Esophagus muscularis mucosa (tissue), 4 donors: Measurements from ENCODE around the gene PRKCH. TPM values are rescaled to one million over a fixed set of nuclear protein-coding genes. Genes with fewer than 3 reads are reported as not detected.
A peak's percentile ranks its signal among the peaks of the same experiment; 100 is the strongest.

ENCODE experiments used
- DNase-seq: peaks from one replicate; pipeline ENCODE4 v3.0.0-alpha.2; 2017; ENCODE audit errors: extremely low spot score
- H3K27ac ChIP-seq, 4 donors: fragments of 200-600 bp; sonication (generic); replicated peaks in 1 of 4; 1 replicate in 3 of 4; 2 replicates in 1 of 4; pipeline ENCODE4 v1.5.1; 2016 to 2019; ENCODE audit warnings: mild to moderate bottlenecking in 1 of 4
- H3K27me3 ChIP-seq, 4 donors: fragments of 200-600 bp; sonication (generic); one replicate each; pipeline versions ENCODE4 v1.5.1 to v1.6.0; 2016 to 2019
- H3K36me3 ChIP-seq, 4 donors: fragments of 200-600 bp; sonication (generic); one replicate each; pipeline ENCODE4 v1.5.1; 2016 to 2019
- H3K4me1 ChIP-seq, 4 donors: fragments of 200-600 bp; sonication (generic); one replicate each; pipeline ENCODE4 v1.5.1; 2016 to 2019
- H3K4me3 ChIP-seq, 4 donors: fragments of 200-600 bp; sonication (generic); 1 replicate in 2 of 4; 2 replicates in 2 of 4; pipeline ENCODE4 v1.5.1; 2016 to 2019; ENCODE audit warnings: mild to moderate bottlenecking in 4 of 4, moderate library complexity in 1 of 4
- H3K9me3 ChIP-seq, 4 donors: fragments of 200-600 bp; sonication (generic); 1 replicate in 3 of 4; 2 replicates in 1 of 4; pipeline ENCODE4 v1.5.1; 2016 to 2019
- EP300 ChIP-seq: sonication (generic); formaldehyde crosslinking; IDR thresholded peaks from one replicate; pipeline ENCODE4 v1.6.1; 2017; ENCODE audit warnings: antibody characterized with exemption
- POLR2A ChIP-seq: fragments of 450-650 bp; IDR thresholded peaks from one replicate; pipeline ENCODE4 v1.6.1; 2017; ENCODE audit warnings: antibody characterized with exemption, moderate library complexity, mild to moderate bottlenecking, low read depth
- POLR2AphosphoS5 ChIP-seq, 2 donors: sonication (generic); formaldehyde crosslinking; IDR thresholded peaks; one replicate each; pipeline ENCODE4 v1.6.1; 2017; ENCODE audit warnings: antibody characterized with exemption in 2 of 2
- whole genome bisulfite sequencing: methylation state at CpG from one replicate; pipeline ENCODE4 v1.1.5; 2018; 5-methylcytosine and 5-hydroxymethylcytosine counted together
- intact Hi-C: fragments of 100-400 bp; cut with DNase I; formaldehyde crosslinking; loops from one replicate; pipeline ENCODE4 v1.15.1; 2023
- total RNA-seq, 4 donors: library from RNA; depleted of rRNA; stranded (reverse); fragments of >200 nt; gene quantifications; one replicate each; pipeline versions ENCODE4 v1.1.0 to v1.2.1, GENCODE V29; 2016
- TF ChIP-seq, protein P1 (sequence below), 3 experiments: fragments of 200-600 bp in 2 of 3; fragments of 450-650 bp in 1 of 3; sonication (generic) in 2 of 3; IDR thresholded peaks; one replicate each; pipeline ENCODE4 v1.5.1; 2017 to 2019; ENCODE audit warnings: antibody characterized with exemption in 3 of 3, mild to moderate bottlenecking in 2 of 3, moderate library complexity in 1 of 3

Gene PRKCH
- total RNA-seq, 4 donors from 2014 or later: 13.3 to 67.6 (median 32.2) TPM

DNA sequence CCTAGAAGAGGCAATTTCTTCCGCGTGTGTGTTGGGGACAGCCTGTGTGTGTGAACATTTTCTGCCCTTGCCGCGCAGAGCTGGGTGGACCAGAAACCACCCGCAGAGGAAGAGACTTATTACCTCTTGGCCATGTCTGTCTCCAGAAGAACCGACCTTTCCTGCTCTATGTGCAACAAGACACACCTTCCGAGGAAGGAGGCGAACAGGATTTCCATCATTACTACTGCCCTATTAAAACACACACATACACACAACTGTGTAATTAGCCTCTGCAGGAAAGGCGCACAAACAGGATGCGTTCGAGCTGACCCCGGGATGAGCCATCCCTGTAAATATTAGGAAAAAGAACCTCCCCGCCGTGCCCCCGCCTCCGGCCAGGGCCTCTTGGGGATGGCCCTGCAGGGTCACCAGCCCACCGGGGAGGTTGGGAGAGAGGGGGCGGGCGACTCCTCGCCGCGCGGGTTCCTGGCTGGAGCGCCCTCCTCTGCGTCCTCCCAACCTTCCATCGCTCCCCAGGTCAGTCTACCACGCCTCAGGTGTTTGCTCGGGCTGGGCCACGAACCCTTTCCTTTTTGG lies 484 bp upstream of the PRKCH start:
- no peak for DNase-seq
- 32% methylated on average over 27 of the region's 29 CpGs for WGBS
- peak overlapping the region; percentile 62 to 72 (median 64) for H3K4me3 ChIP-seq
- peaks cover 0 to 49% (median 10%) of the 10 kb centered on the region in 4 donors for H3K27me3 ChIP-seq
- TF ChIP-seq EP300: no peak
- TF ChIP-seq, protein P1, sequence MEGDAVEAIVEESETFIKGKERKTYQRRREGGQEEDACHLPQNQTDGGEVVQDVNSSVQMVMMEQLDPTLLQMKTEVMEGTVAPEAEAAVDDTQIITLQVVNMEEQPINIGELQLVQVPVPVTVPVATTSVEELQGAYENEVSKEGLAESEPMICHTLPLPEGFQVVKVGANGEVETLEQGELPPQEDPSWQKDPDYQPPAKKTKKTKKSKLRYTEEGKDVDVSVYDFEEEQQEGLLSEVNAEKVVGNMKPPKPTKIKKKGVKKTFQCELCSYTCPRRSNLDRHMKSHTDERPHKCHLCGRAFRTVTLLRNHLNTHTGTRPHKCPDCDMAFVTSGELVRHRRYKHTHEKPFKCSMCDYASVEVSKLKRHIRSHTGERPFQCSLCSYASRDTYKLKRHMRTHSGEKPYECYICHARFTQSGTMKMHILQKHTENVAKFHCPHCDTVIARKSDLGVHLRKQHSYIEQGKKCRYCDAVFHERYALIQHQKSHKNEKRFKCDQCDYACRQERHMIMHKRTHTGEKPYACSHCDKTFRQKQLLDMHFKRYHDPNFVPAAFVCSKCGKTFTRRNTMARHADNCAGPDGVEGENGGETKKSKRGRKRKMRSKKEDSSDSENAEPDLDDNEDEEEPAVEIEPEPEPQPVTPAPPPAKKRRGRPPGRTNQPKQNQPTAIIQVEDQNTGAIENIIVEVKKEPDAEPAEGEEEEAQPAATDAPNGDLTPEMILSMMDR (IDR thresholded peaks at IDR 0.05): no peak
- TF ChIP-seq POLR2AphosphoS5 (IDR thresholded peaks at IDR 0.05): peak; percentile 35 to 39
- TF ChIP-seq POLR2A: no peak
- peaks cover 0 to 3% (median 0%) of the 10 kb centered on the region in 4 donors for H3K9me3 ChIP-seq
- intact Hi-C loops: no loop called here
- peaks cover 0 to 23% (median 17%) of the 10 kb centered on the region in 4 donors for H3K4me1 ChIP-seq
- peak overlapping the region; percentile 74 to 85 (median 79) for H3K27ac ChIP-seq
- H3K36me3 ChIP-seq: no peaks in the 10 kb centered on the region

DNA sequence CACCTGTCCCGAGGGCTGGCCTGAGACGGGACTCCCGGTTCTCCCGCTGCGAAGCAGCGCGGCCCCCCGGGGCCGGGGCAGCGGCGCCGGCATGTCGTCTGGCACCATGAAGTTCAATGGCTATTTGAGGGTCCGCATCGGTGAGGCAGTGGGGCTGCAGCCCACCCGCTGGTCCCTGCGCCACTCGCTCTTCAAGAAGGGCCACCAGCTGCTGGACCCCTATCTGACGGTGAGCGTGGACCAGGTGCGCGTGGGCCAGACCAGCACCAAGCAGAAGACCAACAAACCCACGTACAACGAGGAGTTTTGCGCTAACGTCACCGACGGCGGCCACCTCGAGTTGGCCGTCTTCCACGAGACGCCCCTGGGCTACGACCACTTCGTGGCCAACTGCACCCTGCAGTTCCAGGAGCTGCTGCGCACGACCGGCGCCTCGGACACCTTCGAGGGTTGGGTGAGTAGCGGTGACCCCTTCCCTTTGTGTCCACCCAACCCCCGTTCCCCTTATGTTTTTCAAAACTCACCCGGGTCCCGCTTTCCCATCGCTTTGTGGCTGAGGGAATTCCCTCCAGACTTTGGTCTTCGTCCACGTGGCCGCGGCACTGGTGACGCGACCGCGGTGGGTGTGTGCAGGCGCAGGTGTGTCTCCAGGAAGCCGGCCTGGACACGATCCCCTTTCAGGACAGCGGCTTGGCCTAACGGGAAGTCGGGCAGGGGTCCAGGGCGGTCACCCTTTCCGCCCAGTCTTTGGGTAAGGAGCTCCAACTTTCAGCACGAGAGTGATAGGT lies 826 bp downstream of the PRKCH start:
- H3K4me1 ChIP-seq: peaks cover 0 to 24% (median 19%) of the 10 kb centered on the region in 4 donors
- peak overlapping the region; percentile 62 to 72 (median 64) for H3K4me3 ChIP-seq
- H3K27ac ChIP-seq: peak overlapping the region; percentile 74 to 85 (median 79)
- 7% methylated on average over 16 of the region's 63 CpGs for WGBS
- no peak for DNase-seq
- intact Hi-C loops: no loop called here
- H3K27me3 ChIP-seq: peaks cover 0 to 49% (median 10%) of the 10 kb centered on the region in 4 donors
- no peaks in the 10 kb centered on the region for H3K36me3 ChIP-seq
- no peak for TF ChIP-seq POLR2A
- TF ChIP-seq, protein P1 (IDR thresholded peaks at IDR 0.05): no peak
- no peak for TF ChIP-seq EP300
- peak; percentile 31 to 57 for TF ChIP-seq POLR2AphosphoS5 (IDR thresholded peaks at IDR 0.05)
- peaks cover 0 to 4% (median 0%) of the 10 kb centered on the region in 4 donors for H3K9me3 ChIP-seq

DNA sequence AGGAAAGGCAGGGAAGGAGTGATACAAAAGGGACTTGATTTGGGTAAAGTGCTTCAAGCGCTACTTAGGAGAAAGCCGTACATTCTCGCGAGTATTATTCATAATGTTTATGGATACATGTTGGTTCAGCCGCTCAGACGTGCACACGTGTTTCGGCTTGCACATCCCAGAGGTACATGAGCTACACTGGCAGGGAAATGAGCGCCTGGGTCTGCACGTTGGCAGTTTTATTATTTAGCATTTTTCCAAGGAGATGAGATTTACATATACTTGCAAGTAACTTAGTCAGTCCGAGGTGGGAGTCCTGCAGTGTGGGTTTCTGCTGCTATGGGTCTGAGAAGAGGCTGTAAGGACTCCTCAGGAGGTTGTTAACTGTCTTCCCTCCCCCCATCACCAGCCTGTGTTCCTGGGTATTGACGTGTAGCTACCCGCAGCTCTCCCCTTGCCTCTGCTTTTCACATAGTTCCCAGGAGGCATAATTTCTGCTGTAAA lies 1.5 kb downstream of the PRKCH start:
- Histone ChIP-seq H3K4me3 (peak overlapping the region; percentile 62 to 72 (median 64)), H3K9me3 (peaks cover 0 to 4% (median 0%) of the 10 kb centered on the region in 4 donors), H3K4me1 (peaks cover 0 to 24% (median 19%) of the 10 kb centered on the region in 4 donors), H3K36me3 (no peaks in the 10 kb centered on the region), H3K27me3 (peaks cover 0 to 49% (median 10%) of the 10 kb centered on the region in 4 donors), H3K27ac (peak overlapping the region; percentile 74 to 85 (median 79))
- WGBS: 21% methylated on average over 13 of the region's 13 CpGs
- TF ChIP-seq, protein P1 (IDR thresholded peaks at IDR 0.05): no peak
- TF ChIP-seq POLR2A (no peak), EP300 (no peak), POLR2AphosphoS5 (IDR thresholded peaks at IDR 0.05) (no peak)
- intact Hi-C loops: no loop called here
- DNase-seq: no peak

DNA sequence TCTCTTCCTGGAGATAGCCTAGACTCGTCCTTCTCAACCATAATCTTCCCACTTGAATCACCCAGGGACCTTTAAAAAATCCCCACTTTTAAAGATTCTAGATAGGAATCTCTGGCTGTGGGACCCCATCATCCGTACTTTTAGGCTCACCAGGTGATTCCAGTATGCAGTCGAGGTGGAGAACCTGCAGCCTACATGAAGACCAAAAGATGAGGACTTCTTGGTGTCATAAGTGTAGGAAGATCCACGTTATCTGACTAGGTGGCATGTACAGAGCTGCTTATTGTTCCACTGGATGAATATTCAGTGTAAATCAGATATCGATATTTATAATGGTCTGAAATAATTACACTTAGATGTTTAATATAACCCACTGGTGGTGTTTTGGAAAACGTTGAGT lies 2.6 kb downstream of the PRKCH start:
- peaks cover 0 to 24% (median 19%) of the 10 kb centered on the region in 4 donors for H3K4me1 ChIP-seq
- H3K27me3 ChIP-seq: peaks cover 0 to 45% (median 10%) of the 10 kb centered on the region in 4 donors
- TF ChIP-seq POLR2AphosphoS5 (IDR thresholded peaks at IDR 0.05) (no peak), EP300 (no peak), POLR2A (no peak)
- TF ChIP-seq, protein P1 (IDR thresholded peaks at IDR 0.05): no peak
- H3K36me3 ChIP-seq: no peaks in the 10 kb centered on the region
- peak overlapping the region; percentile 62 to 72 (median 64) for H3K4me3 ChIP-seq
- no peak for DNase-seq
- H3K9me3 ChIP-seq: peaks cover 0 to 4% (median 0%) of the 10 kb centered on the region in 4 donors
- WGBS: 75% methylated on average over 6 of the region's 6 CpGs
- intact Hi-C loops: no loop called here
- H3K27ac ChIP-seq: peak overlapping the region; percentile 74 to 85 (median 79)
